Caco-2 (cell line): ENCODE measurements around the gene KIAA1958. TPM values are rescaled to one million over a fixed set of nuclear protein-coding genes. Genes with fewer than 3 reads are reported as not detected.

Experiments
- total RNA-seq: library from RNA; stranded (reverse); gene quantifications from 2 replicates; pipeline ENCODE4 v1.2.3, GENCODE V29; 2022

Gene KIAA1958
- total RNA-seq, 1 experiment from 2014 or later: 20.0 TPM

Other genes with a start within 250 kb of the KIAA1958 start
- 172 and 190 TPM in 2 replicates for gene PTBP3, start 153.2 kb upstream of the KIAA1958 start, total RNA-seq
- 122 and 134 TPM in 2 replicates for gene HSDL2, start 106.7 kb upstream of the KIAA1958 start, total RNA-seq
- gene INIP, start 231.3 kb downstream of the KIAA1958 start, total RNA-seq: 30.2 and 31.9 TPM in 2 replicates